Activated naive CD8-positive, alpha-beta T cell treated with anti-CD3 and anti-CD28 coated beads, Interleukin-2, amount 10 ng/mL, durations not matched to agents 7 days and 5 days (primary cell): Measurements from ENCODE around the gene P3H4. TPM values are rescaled to one million over a fixed set of nuclear protein-coding genes. Genes with fewer than 3 reads are reported as not detected.
"Not testable (repeated sequence)": the region's sequence is repeated elsewhere in the genome, so short reads cannot be mapped to it uniquely, and the experiment has no call there.

Experiments used
- ATAC-seq: fragments of 150-1000 bp; cut with Tn5 transposase; one replicate; pipeline ENCODE4 v1.10.0; 2021; ENCODE audit warnings: low read depth, moderate library complexity
- POLR2A ChIA-PET: fragments of 350-600 bp; sonication (Branson Sonifier 250); formaldehyde crosslinking; loops from one replicate; lab custom pipeline; 2021; ENCODE audit warnings: antibody characterized with exemption; lab: Charles Lee
- DNase-seq: peaks from one replicate; pipeline ENCODE4 v3.0.0; 2021
- H3K27ac Mint-ChIP-seq: one replicate; pipeline ENCODE4 v1.8.0; 2022; ENCODE audit warnings: mild to moderate bottlenecking, mixed read lengths
- H3K27me3 Mint-ChIP-seq: one replicate; pipeline ENCODE4 v1.8.0; 2022; ENCODE audit warnings: mild to moderate bottlenecking, moderate library complexity, mixed read lengths
- H3K36me3 Mint-ChIP-seq: one replicate; pipeline ENCODE4 v1.8.0; 2021; ENCODE audit warnings: mild to moderate bottlenecking, mixed read lengths
- H3K4me1 Mint-ChIP-seq: one replicate; pipeline ENCODE4 v1.8.0; 2021; ENCODE audit warnings: mixed read lengths
- H3K4me3 Mint-ChIP-seq: one replicate; pipeline ENCODE4 v1.8.0; 2022; ENCODE audit warnings: mild to moderate bottlenecking, moderate library complexity, mixed read lengths
- H3K9me3 Mint-ChIP-seq: one replicate; pipeline ENCODE4 v1.8.0; 2021; ENCODE audit warnings: mixed read lengths
- total RNA-seq, 2 experiments: library from RNA; stranded (reverse); gene quantifications; one replicate each; pipeline ENCODE4 v1.2.3, GENCODE V29; 2021

The P3H4 gene, protein sequence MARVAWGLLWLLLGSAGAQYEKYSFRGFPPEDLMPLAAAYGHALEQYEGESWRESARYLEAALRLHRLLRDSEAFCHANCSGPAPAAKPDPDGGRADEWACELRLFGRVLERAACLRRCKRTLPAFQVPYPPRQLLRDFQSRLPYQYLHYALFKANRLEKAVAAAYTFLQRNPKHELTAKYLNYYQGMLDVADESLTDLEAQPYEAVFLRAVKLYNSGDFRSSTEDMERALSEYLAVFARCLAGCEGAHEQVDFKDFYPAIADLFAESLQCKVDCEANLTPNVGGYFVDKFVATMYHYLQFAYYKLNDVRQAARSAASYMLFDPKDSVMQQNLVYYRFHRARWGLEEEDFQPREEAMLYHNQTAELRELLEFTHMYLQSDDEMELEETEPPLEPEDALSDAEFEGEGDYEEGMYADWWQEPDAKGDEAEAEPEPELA
- total RNA-seq = 1 to 10 TPM; 3.2 to 3.7 TPM

DNA sequence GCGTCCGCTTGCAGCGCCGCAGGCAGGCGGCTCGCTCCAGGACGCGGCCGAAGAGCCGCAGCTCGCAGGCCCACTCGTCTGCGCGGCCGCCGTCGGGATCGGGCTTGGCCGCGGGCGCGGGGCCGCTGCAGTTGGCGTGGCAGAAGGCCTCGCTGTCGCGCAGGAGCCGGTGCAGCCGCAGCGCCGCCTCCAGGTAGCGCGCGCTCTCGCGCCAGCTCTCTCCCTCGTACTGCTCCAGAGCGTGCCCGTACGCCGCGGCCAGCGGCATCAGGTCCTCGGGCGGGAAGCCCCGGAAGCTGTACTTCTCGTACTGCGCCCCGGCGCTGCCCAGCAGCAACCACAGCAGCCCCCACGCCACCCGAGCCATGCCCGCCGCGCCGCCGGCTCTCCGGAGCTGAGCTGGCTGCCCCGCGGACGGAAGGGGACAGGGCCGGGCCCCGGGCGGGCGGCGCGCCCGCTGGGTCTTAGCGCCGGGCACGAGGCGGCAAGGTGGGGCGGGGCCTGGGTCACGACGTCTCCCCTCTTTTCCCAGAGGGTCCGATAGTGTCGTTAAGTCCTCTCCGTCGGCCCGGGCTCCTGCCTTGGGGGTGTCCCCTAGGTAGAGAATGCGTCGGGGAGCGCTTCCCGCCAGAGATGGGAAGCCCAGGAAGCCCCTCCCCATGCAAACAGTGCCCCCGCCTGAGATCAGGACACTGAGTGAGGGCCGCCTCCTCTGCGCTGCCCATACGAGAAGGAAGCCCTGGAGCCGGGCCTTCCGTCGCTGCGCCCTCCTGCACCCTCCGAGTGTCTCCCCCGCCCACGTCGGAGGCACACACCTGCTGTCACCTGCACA lies at the start of gene P3H4:
P3H4 (minus strand) TSS at position 401 of the 832 bp plus-strand sequence; CDS start at position 367, 34 bp downstream.
- ATAC-seq = peak; percentile 93
- Mint-ChIP-seq H3K4me1 (peaks cover 8% of the 10 kb centered on the region), H3K9me3 (no peaks in the 10 kb centered on the region), H3K4me3 (peak within 1 kb of the TSS; percentile 87), H3K27me3 (peaks cover 13% of the 10 kb centered on the region), H3K27ac (peak within 1 kb of the TSS; percentile 66), H3K36me3 (no peaks in the 10 kb centered on the region)
- POLR2A ChIA-PET = interaction anchor here (0.9 to 2.9 kb wide), 6 partner anchors 25 to 122 kb away, joined by 3 to 16 read pairs (median 4); partner anchors contain the start of genes ACLY, EIF1, JUP and KLHL11
- DNase-seq = peak; percentile 89

DNA sequence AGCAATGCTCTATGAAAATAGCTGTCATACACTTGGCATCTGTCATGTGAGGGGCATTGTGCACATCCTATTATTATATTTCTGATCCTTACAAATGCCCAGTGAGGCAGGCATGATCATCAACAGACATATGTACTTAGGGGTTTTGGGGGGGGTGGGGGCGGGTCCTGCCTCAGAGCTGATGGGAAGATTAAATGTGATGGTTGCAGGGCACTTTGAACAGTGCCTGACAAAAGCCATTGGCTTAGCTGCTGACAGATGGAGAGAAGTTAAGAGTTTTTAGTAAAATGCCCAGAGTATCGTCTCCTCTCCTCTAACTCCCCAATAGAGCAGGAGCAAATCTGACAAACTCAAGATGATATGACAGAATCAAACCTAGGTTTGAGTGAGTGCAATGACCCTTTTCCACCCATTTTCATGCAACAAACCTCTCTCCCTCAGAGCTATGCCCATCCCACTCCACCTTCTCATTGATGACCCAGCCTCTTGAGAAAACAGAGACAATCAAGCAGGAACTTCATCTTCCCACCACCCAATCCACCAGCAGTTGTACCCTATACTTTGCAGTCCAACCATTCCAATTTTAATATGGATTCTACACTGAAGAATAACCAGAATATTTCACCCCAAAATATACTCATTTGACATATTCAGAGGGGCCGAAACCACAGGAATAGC lies 48.6 kb upstream of the P3H4 start:
- DNase-seq (no peak), ATAC-seq (no peak)
- no peak overlapping the region for H3K4me3 Mint-ChIP-seq
- H3K36me3 Mint-ChIP-seq = peaks cover 2% of the 10 kb centered on the region
- no peak overlapping the region for H3K27ac Mint-ChIP-seq
- H3K9me3 Mint-ChIP-seq = no peaks in the 10 kb centered on the region
- peaks cover 6% of the 10 kb centered on the region for H3K4me1 Mint-ChIP-seq
- H3K27me3 Mint-ChIP-seq = no peaks in the 10 kb centered on the region
- POLR2A ChIA-PET = no interaction called here

DNA sequence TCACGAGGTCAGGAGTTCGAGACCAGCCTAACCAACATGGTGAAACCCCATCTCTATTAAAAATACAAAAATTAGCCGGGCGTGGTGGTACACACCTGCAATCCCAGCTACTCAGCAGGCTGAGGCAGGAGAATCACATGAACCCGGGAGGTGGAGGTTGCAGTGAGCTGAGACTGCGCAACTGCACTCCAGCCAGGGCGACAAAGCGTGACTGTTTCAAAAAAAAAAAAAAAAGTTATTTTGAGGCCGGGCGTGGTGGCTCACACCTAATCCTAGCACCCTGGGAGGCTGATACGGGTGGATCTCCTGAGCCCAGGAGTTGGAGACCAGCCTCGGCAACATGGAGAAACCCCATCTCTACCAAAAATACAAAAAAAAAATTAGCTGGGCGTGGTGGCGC lies 39.6 kb upstream of the P3H4 start:
- POLR2A ChIA-PET, DNase-seq, H3K27ac Mint-ChIP-seq, H3K4me1 Mint-ChIP-seq, ATAC-seq, H3K27me3 Mint-ChIP-seq, H3K4me3 Mint-ChIP-seq, H3K9me3 Mint-ChIP-seq: not testable (repeated sequence)
- H3K36me3 Mint-ChIP-seq = peaks cover 13% of the 10 kb centered on the region

DNA sequence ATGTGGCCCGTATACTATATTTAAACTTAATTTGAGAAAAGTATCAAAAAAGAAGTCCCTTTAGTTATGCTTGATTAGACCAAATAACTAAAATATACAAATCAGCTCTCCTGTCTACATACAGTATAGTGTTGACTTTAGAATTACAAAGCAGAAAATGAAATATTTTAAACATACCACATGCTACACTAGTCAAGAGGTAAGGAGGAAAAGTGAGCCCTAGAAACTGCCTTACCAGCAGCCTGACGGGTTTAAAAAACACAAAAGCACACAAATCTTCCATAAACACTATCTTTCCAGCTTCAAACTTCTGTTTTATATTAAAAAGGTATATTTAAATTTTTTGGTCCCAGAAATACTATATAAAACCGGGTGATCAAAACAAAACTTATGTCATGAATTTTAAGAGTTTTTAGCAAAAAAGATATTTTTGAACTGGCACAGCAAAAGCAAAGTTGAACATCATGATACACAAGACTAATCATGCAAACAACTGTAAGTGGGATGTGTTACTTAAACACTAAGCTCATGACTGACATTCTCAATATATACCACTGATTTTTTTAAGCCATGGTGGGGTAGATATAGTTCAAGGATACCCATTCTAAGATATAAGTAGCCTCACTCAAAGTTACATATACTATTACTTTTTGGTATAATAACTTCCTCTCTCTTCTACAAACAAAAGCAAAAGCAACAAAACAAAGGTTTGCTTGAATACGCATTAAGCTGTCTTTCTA lies 37.7 kb upstream of the P3H4 start:
- Mint-ChIP-seq H3K36me3 (peaks cover 11% of the 10 kb centered on the region), H3K27ac (no peak overlapping the region), H3K4me3 (no peak overlapping the region), H3K4me1 (peaks cover 4% of the 10 kb centered on the region), H3K9me3 (no peaks in the 10 kb centered on the region), H3K27me3 (no peaks in the 10 kb centered on the region)
- ATAC-seq (no peak), DNase-seq (no peak)
- POLR2A ChIA-PET = no interaction called here

DNA sequence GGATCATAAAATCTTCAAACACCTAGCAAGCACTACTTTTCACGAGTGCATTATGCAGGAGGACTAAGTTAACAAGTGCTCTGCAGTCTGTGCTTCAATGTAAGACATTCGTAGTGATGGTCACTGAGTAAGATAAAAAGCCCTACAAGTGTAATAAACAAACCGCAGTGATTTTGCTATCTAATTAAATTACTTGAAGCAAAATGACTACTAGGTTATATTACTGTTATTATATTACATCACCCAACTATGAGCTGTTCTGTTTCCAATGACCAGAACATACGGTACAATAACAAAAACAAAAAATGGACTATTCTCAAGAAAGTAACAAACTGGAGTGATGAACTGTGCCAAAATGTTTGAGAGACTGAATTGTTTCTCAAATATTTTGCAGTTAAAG lies 37.0 kb upstream of the P3H4 start:
- H3K27ac Mint-ChIP-seq = no peak overlapping the region
- no peaks in the 10 kb centered on the region for H3K9me3 Mint-ChIP-seq
- POLR2A ChIA-PET = no interaction called here

DNA sequence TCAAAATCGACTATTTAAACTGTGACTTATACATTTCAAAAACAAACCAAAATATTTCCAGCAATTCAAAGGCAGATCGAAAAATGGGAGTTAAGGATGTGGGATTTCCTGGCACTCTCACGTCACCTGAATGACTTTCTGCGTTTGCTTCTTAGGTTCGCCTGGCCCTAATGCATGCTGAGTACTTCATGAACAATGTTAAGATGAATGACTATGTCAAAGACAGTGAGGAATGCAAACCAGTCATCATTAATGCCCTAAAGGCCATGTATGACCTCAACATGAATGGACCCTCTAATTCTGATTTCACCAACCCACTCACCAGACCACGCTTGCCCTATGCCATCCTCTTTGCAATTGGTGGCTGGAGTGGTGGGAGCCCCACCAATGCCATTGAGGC lies 33.2 kb upstream of the P3H4 start:
- no peak overlapping the region for H3K4me3 Mint-ChIP-seq
- H3K9me3 Mint-ChIP-seq = no peaks in the 10 kb centered on the region
- no peak overlapping the region for H3K27ac Mint-ChIP-seq
- ATAC-seq (no peak), DNase-seq (no peak)
- POLR2A ChIA-PET = no interaction called here
- H3K36me3 Mint-ChIP-seq = no peaks in the 10 kb centered on the region
- no peaks in the 10 kb centered on the region for H3K27me3 Mint-ChIP-seq
- no peaks in the 10 kb centered on the region for H3K4me1 Mint-ChIP-seq

More for the DNA sequence above, 37.0 kb upstream of the P3H4 start:
- Mint-ChIP-seq H3K4me3 (no peak overlapping the region), H3K36me3 (peaks cover 6% of the 10 kb centered on the region), H3K27me3 (no peaks in the 10 kb centered on the region), H3K4me1 (peaks cover 4% of the 10 kb centered on the region)
- ATAC-seq = no peak
- no peak for DNase-seq

DNA sequence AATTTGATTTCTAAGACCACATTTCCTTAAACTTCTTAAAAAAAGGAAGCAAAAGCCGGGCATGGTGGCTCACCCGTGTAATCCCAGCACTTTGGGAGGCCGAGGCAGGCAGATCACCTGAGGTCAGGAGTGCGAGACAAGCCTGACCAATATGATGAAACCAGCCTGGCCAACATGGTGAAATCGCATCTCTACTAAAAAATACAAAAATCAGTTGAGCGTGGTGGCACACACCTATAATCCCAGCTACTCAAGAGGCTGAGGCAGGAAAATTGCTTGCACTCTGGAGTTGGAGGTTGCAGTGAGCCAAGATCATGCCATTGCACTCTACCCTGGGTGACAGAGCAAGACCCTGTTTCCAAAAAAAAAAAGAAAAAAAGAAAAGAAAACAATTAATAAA lies 29.0 kb upstream of the P3H4 start:
- H3K27ac Mint-ChIP-seq, H3K4me1 Mint-ChIP-seq, H3K4me3 Mint-ChIP-seq, H3K9me3 Mint-ChIP-seq, DNase-seq, H3K36me3 Mint-ChIP-seq, ATAC-seq, POLR2A ChIA-PET: not testable (repeated sequence)
- H3K27me3 Mint-ChIP-seq = peaks cover 13% of the 10 kb centered on the region

DNA sequence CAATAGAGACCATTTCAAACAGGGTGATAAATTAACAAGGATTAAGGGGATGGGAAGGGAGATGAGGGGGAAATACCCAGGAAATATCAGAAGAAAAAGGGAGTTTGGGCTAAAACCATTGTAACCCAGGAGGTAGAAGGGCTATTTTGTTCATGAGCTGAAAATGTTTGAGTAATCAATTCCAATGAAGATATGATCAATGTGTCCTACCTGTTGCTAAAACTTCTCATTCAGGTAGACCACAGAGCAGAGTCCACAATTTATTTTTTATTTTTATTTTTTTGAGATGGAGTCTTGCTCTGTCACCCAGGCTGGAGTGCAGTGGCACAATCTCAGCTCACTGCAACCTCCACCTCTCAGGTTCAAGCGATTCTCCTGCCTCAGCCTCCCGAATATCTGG lies 27.7 kb upstream of the P3H4 start:
- peaks cover 13% of the 10 kb centered on the region for H3K4me1 Mint-ChIP-seq
- ATAC-seq, H3K4me3 Mint-ChIP-seq, POLR2A ChIA-PET, H3K9me3 Mint-ChIP-seq, DNase-seq, H3K36me3 Mint-ChIP-seq, H3K27ac Mint-ChIP-seq: not testable (repeated sequence)
- peaks cover 13% of the 10 kb centered on the region for H3K27me3 Mint-ChIP-seq

DNA sequence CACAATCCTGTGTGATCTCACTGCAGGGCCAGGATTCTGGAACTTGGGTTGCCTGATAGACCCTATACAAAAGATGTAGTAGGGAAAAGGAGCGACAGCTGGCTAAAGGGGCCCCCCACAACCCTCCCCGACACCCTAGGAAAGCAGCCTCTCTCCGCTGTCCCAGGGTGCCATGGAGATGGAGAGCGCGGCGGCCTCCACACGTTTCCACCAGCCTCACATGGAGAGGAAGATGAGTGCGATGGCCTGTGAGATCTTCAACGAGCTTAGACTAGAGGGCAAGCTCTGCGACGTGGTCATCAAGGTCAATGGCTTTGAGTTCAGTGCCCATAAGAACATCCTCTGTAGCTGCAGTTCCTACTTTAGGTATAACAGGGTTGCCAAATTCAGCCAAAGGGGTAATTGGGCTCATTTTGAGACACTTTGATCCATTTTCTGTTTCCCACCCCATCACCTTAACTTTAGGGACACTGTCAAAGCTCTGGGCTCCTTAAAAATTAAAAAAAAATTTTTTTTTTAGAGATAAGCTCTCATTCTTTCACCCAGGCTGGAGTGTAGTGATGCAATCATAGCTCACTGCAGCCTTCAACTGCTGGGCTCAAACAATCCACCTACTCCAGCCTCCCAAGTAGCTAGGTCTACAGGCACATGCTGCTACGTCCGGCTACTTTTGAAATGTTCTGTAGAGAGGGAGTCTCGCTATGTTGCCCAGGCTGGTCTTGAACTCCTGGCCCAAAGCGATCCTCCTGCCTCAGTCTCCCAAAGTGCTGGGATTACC lies 26.2 kb upstream of the P3H4 start, which contains the start of gene KLHL10:
KLHL10 (plus strand) TSS at position 65 of the 778 bp plus-strand sequence; CDS start at position 173, 108 bp downstream.
- DNase-seq (no peak), ATAC-seq (no peak)
- Mint-ChIP-seq H3K36me3 (peaks cover under 1% of the 10 kb centered on the region), H3K9me3 (no peaks in the 10 kb centered on the region), H3K4me3 (peak within 1 kb of the TSS; percentile 81), H3K27me3 (peaks cover 13% of the 10 kb centered on the region), H3K4me1 (peaks cover 16% of the 10 kb centered on the region), H3K27ac (no peak within 1 kb of the TSS)
- POLR2A ChIA-PET = no interaction called here

DNA sequence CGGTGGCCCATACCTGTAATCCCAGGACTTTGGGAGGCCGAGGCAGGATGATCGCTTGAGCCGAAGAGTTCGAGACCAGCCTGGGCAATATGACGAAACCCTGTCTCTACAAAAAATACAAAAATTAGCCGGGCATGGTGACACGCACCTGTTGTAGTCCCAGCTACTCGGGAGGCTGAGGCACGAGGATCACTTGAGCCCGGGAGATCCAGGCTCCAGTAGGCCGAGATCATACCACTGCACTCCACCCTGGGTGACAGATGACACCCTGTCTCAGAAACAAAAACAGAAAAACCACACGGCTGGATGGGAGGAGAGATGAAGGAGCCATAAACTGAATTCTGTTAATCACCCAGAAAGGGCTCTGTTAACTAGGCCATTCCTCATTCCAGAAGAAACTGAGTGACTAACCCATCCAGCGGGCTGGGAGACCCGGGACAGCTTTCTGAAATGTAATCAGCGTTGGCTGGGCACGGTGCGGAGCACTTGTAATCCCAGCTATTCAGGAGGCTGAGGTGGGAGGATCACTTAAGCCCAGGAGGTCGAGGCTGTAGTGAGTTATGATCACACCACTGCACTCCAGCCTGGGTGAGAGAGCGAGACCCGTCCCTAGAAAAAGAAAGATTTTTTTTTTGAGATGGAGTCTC lies 24.9 kb upstream of the P3H4 start:
- POLR2A ChIA-PET = no interaction called here
- Mint-ChIP-seq H3K4me1 (peaks cover 16% of the 10 kb centered on the region), H3K27ac (peak overlapping the region; percentile 51), H3K36me3 (peaks cover 5% of the 10 kb centered on the region), H3K9me3 (no peaks in the 10 kb centered on the region), H3K27me3 (peaks cover 13% of the 10 kb centered on the region), H3K4me3 (peak overlapping the region; percentile 81)
- DNase-seq (no peak), ATAC-seq (no peak)

DNA sequence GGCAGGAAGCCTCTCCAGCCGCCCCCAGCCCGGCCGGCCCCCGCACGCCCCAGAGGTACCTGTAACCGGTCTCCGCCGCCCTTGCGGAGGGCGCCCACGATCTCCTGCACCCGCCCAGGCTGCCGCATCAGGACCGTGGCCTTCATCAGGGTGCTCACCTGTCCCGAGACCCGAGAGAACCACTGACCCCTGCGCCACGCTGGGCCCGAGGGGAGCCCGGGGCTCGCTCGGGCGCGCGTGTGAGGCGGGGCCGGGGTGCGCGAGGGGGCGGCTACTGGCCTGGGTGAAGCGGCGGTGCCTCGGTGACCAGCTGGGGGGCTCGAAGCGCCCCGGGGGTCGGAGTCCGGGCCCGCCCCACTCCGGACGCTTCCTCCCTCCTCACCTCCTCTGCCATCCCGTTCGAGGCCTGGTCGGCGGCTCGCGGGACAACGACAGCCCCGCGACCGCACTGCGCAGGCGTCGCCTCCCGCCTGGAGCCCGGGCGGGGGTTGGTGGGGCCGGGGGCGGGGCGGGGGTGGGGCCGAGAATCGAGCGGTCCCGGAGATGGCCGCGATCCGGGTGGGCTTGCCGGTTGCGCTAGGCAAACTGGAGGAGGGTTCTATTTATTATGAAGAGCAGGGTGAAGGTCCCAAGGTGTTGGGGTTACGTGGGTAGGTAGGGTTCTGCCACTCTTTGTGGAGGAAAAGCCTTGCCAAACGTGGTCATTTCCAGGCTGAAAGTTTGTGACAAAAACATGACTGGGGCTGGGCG lies 24.2 kb upstream of the P3H4 start, which contains the start of gene NT5C3B:
NT5C3B (minus strand) TSS at position 433 of the 750 bp plus-strand sequence; CDS start at position 394, 39 bp downstream.
- peak within 1 kb of the TSS; percentile 55 for H3K27ac Mint-ChIP-seq
- no peaks in the 10 kb centered on the region for H3K9me3 Mint-ChIP-seq
- H3K36me3 Mint-ChIP-seq = peaks cover 9% of the 10 kb centered on the region
- ATAC-seq (peak; percentile 78), DNase-seq (peak; percentile 76)
- POLR2A ChIA-PET = no interaction called here
- H3K4me1 Mint-ChIP-seq = peaks cover 16% of the 10 kb centered on the region
- peaks cover 13% of the 10 kb centered on the region for H3K27me3 Mint-ChIP-seq
- peak within 1 kb of the TSS; percentile 85 for H3K4me3 Mint-ChIP-seq
